Peyer's patch (tissue), 4 donors: Measurements from ENCODE around the gene APOC3.

ENCODE experiments used
- POLR2A ChIP-seq, 2 donors: fragments of 450-650 bp; IDR thresholded peaks; one replicate each; pipeline ENCODE4 v1.5.1; 2017; ENCODE audit warnings: antibody characterized with exemption in 2 of 2, mild to moderate bottlenecking in 2 of 2, moderate library complexity in 2 of 2
- TF ChIP-seq, protein P1 (sequence below), 6 experiments: fragments of 450-650 bp in 4 of 6; fragments of 200-600 bp in 2 of 6; sonication (generic) in 1 of 6; IDR thresholded peaks; one replicate each; pipeline ENCODE4 v1.5.1; 2017 to 2019; ENCODE audit warnings: antibody characterized with exemption in 6 of 6, mild to moderate bottlenecking in 3 of 6, moderate library complexity in 1 of 6

DNA sequence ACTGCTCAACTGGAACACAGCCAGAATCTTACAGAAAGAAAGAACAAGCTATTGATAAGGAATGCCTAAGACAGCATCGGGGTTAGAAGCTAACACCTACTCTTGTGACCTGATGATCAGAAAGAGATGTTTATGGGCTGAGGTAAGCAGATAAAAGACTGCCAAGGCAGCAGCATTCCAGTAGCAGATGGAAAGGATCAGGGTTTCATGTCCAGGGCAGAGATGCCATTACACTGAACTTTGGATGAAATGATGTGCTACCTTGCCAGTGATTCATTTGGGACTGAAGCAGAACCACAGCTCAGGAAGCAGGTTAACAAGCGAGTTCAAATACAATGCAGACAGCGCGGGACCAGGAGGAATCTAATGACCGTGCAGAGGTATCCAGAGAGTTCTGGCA, 34.8 kb downstream of the APOC3 start:
- TF ChIP-seq, protein P1, sequence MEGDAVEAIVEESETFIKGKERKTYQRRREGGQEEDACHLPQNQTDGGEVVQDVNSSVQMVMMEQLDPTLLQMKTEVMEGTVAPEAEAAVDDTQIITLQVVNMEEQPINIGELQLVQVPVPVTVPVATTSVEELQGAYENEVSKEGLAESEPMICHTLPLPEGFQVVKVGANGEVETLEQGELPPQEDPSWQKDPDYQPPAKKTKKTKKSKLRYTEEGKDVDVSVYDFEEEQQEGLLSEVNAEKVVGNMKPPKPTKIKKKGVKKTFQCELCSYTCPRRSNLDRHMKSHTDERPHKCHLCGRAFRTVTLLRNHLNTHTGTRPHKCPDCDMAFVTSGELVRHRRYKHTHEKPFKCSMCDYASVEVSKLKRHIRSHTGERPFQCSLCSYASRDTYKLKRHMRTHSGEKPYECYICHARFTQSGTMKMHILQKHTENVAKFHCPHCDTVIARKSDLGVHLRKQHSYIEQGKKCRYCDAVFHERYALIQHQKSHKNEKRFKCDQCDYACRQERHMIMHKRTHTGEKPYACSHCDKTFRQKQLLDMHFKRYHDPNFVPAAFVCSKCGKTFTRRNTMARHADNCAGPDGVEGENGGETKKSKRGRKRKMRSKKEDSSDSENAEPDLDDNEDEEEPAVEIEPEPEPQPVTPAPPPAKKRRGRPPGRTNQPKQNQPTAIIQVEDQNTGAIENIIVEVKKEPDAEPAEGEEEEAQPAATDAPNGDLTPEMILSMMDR (IDR thresholded peaks at IDR 0.05), result no peak
- peak in 1 of 2 donors; percentile 22 for TF ChIP-seq POLR2A (IDR thresholded peaks at IDR 0.05)
